GM12874 (cell line): Measurements from ENCODE around the gene VENTX.

Experiments
- TF ChIP-seq, protein P1 (sequence below): IDR thresholded peaks from 2 replicates; pipeline ENCODE4 v1.5.1; 2011; ENCODE audit warnings: low read depth, mild to moderate bottlenecking, control low read depth, low read length, moderate library complexity; ENCODE audit not compliant: insufficient read depth

The VENTX gene

GRCh38 chr10:133199488-133199885 is 38.2 kb upstream of the VENTX start:
- TF ChIP-seq, protein P1, sequence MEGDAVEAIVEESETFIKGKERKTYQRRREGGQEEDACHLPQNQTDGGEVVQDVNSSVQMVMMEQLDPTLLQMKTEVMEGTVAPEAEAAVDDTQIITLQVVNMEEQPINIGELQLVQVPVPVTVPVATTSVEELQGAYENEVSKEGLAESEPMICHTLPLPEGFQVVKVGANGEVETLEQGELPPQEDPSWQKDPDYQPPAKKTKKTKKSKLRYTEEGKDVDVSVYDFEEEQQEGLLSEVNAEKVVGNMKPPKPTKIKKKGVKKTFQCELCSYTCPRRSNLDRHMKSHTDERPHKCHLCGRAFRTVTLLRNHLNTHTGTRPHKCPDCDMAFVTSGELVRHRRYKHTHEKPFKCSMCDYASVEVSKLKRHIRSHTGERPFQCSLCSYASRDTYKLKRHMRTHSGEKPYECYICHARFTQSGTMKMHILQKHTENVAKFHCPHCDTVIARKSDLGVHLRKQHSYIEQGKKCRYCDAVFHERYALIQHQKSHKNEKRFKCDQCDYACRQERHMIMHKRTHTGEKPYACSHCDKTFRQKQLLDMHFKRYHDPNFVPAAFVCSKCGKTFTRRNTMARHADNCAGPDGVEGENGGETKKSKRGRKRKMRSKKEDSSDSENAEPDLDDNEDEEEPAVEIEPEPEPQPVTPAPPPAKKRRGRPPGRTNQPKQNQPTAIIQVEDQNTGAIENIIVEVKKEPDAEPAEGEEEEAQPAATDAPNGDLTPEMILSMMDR = no peak

- TF ChIP-seq, protein P1 = no peak
Measured at GRCh38 chr10:133199992-133200611, 37.6 kb upstream of the VENTX start.

GRCh38 chr10:133200621-133201031 is 37.0 kb upstream of the VENTX start:
- TF ChIP-seq, protein P1 = no peak

GRCh38 chr10:133201151-133201947 is 36.3 kb upstream of the VENTX start:
- TF ChIP-seq, protein P1 = no peak

GRCh38 chr10:133201948-133202725 is 35.5 kb upstream of the VENTX start:
- TF ChIP-seq, protein P1 = no peak

DNA sequence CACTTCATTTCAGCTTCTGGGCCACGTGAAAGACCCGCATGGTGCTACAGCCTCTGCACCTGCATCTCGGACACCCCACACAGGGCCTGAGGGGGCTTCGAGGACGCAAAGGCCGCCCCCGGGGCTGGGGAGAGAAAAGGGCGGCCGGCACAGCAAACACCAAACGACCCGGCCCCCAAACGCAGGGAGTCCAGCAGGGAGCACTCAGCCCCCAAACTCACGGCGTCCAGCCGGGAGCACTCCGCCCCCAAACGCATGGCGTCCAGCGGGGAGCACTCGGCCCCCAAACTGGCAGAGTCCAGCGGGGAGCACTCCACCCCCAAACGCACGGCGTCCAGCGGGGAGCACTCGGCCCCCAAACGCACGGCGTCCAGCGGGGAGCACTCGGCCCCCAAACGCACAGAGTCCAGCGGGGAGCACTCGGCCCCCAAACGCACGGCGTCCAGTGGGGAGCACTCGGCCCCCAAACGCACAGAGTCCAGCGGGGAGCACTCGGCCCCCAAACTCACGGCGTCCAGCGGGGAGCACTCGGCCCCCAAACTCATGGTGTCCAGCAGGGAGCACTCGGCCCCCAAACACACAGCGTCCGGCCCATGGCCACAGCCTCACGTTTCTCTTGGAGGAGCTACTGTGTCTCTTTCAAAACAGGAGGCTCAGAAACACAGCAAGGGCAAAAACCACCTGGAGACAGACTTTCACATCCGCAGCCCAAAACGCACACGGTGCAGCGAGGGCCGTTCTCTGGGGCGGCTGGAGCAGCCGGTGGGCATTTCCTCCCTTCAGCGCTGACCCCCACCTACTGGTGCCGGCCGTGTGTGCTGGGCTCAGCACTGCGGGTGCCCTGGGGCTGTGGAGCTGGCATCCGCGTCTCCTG is 34.6 kb upstream of the VENTX start:
- TF ChIP-seq, protein P1 = no peak
